ENCODE measurements around the gene PMS2. TPM values are rescaled to one million over a fixed set of nuclear protein-coding genes. Genes with fewer than 3 reads are reported as not detected.
"Not testable (repeated sequence)": the region's sequence is repeated elsewhere in the genome, so short reads cannot be mapped to it uniquely, and the experiment has no call there.

PMS2 gene
- 10 to 100 TPM in 1 of 2 donors, 1 to 10 TPM in 1; 9.3 to 12.6 TPM for total RNA-seq

DNA sequence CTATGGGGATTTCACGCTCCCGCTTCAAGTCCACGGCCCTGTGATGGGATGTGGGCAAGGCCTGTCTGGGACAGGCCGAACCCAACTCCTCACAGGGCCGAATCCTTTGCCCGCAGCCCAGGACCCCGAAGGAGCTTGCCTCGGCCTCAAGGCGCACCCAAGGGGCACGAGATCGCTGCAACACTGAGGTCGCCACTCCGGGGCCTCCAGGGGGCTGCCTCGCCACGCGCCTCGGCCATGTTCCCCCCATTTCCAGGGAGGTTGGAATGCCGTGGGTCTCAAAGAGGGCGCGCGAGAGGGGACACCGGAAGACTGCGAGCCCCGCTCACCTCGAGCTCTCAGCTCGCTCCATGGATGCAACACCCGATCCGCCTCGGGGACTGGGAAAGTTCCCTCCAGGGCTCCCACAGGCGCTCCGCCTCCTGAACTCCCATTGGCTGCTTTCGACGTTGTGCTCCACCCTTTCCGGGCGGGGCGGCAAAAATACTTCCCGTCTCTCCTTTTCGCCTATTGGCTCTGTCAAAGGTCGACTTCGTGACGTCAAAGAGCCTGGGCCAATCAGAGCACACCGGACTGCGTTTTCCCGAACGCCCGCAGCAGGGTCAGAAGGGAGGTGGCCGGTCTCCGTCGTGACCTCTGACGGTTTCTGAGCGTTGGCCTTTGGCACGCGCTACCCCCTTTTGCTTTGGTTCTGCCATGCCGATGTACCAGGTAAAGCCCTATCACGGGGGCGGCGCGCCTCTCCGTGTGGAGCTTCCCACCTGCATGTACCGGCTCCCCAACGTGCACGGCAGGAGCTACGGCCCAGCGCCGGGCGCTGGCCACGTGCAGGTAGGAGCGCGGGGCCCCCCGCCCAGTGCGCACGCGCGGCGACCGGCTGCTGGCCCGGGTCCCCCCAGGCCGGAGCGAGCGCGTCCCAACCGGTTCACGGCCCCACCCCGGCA, at the start of gene PMS2, which contains the start of gene AIMP2:
Gene PMS2, minus strand, starts transcription at position 382 of the 944 bp plus-strand sequence. Its CDS starts 30 bp downstream, at position 352.
Gene AIMP2, plus strand, starts transcription at position 605 of the 944 bp plus-strand sequence. Its CDS starts 92 bp downstream, at position 697.
- peak; percentile 93 for TF ChIP-seq POLR2AphosphoS5 (IDR thresholded peaks at IDR 0.05)
- TF ChIP-seq, protein P1, sequence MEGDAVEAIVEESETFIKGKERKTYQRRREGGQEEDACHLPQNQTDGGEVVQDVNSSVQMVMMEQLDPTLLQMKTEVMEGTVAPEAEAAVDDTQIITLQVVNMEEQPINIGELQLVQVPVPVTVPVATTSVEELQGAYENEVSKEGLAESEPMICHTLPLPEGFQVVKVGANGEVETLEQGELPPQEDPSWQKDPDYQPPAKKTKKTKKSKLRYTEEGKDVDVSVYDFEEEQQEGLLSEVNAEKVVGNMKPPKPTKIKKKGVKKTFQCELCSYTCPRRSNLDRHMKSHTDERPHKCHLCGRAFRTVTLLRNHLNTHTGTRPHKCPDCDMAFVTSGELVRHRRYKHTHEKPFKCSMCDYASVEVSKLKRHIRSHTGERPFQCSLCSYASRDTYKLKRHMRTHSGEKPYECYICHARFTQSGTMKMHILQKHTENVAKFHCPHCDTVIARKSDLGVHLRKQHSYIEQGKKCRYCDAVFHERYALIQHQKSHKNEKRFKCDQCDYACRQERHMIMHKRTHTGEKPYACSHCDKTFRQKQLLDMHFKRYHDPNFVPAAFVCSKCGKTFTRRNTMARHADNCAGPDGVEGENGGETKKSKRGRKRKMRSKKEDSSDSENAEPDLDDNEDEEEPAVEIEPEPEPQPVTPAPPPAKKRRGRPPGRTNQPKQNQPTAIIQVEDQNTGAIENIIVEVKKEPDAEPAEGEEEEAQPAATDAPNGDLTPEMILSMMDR (IDR thresholded peaks at IDR 0.05) = peak in 2 of 4 experiments; percentile 18 to 31
- TF ChIP-seq POLR2A (IDR thresholded peaks at IDR 0.05) = peak; percentile 79
- Histone ChIP-seq H3K27me3 (replicated peaks; ENCODE audit: insufficient read depth) (no peaks in the 10 kb centered on the region), H3K4me3 (peak within 1 kb of the TSS; percentile 53 to 67), H3K27ac (peak within 1 kb of the TSS; percentile 85 to 88), H3K9me3 (no peaks in the 10 kb centered on the region), H3K36me3 (no peaks in the 10 kb centered on the region), H3K4me1 (replicated peaks) (no peaks in the 10 kb centered on the region)
- intact Hi-C loops (cut with DNase I) = no loop called here
- DNase-seq (ENCODE audit: low spot score) = peak; percentile 98
- WGBS = under 1% methylated on average over 47 of the region's 84 CpGs

DNA sequence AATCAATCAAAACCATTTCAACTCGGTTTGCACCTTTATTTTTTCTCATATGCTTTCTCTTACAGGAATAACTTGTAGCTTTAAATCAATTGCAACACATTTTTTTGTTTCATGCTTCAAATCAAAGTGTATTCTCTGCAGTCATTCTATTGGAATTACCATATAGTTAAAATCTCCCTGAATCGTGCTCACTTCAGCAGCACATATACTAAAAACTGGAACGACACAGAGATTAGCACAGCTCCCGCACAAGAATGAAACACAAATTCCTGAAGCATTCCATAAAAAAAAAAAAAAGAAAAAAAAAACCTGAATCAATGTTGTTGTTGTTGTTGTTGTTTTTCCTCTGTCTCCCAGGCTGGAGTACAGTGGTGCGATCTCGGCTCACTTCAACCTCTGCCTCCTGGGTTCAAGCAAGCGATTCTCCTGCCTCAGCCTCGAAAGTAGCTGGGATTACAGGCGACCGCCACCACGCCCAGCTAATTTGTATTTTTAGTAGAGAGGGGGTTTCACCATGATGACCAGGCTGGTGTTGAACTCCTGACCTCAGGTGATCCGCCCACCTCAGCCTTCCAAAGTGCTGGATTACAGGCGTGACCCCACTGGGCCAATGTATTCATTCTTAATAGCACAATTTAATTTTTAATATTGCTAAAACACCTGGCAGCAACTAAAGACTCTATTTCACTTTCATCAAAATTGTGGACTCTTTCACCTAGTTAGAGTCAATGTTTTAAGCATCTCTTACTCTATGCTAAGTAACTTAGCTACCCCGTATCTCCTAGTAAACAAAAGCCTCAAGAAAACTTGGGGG, 48.7 kb upstream of the PMS2 start:
- Histone ChIP-seq H3K4me1 (replicated peaks) (no peaks in the 10 kb centered on the region), H3K27me3 (replicated peaks; ENCODE audit: insufficient read depth) (no peaks in the 10 kb centered on the region), H3K27ac (peak overlapping the region in 1 of 2 donors; percentile 91), H3K9me3 (no peaks in the 10 kb centered on the region), H3K4me3 (peak overlapping the region; percentile 88 to 99), H3K36me3 (no peaks in the 10 kb centered on the region)
- TF ChIP-seq POLR2A (IDR thresholded peaks at IDR 0.05) (no peak), POLR2AphosphoS5 (IDR thresholded peaks at IDR 0.05) (no peak)
- TF ChIP-seq, protein P1 (IDR thresholded peaks at IDR 0.05) = no peak
- DNase-seq (ENCODE audit: low spot score) = no peak
- WGBS = 53% methylated on average over 14 of the region's 14 CpGs
- intact Hi-C loops (cut with DNase I) = no loop called here

- 54% methylated on average over 1 of the region's 1 CpG for WGBS
- Histone ChIP-seq H3K27me3 (replicated peaks; ENCODE audit: insufficient read depth) (no peaks in the 10 kb centered on the region), H3K27ac (no peak overlapping the region), H3K9me3 (no peaks in the 10 kb centered on the region), H3K4me1 (replicated peaks) (no peaks in the 10 kb centered on the region), H3K36me3 (no peaks in the 10 kb centered on the region), H3K4me3 (no peak overlapping the region)
- intact Hi-C loops (cut with DNase I) = no loop called here
- DNase-seq (ENCODE audit: low spot score) = no peak
- TF ChIP-seq POLR2AphosphoS5 (IDR thresholded peaks at IDR 0.05) (no peak), POLR2A (IDR thresholded peaks at IDR 0.05) (no peak)
- TF ChIP-seq, protein P1 (IDR thresholded peaks at IDR 0.05) = no peak
Measured at GRCh38 chr7:6056616-6057015, 47.8 kb upstream of the PMS2 start.

DNA sequence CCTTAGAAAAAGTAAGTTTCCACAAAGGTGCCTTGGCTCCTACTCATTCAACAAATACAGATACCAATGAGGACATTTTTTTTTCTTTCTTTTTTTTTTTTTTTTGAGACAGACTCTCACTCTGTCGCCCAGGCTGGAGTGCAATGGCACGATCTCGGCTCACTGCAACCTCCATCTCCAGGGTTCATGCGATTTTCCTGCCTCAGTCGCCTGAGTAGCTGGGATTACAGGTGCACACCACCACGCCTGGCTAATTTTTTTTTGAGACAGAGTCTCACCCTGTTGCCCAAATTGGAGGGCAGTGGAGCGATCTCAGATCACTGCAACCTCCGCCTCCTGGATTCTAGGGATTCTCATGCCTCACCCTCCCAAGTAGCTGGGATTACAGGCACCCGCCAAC, 42.3 kb upstream of the PMS2 start:
- DNase-seq (ENCODE audit: low spot score); H3K4me3 ChIP-seq; intact Hi-C loops (cut with DNase I); H3K27me3 ChIP-seq (replicated peaks; ENCODE audit: insufficient read depth); H3K36me3 ChIP-seq; H3K4me1 ChIP-seq (replicated peaks); H3K9me3 ChIP-seq; H3K27ac ChIP-seq: not testable (repeated sequence)
- 91% methylated on average over 9 of the region's 9 CpGs for WGBS

- Histone ChIP-seq H3K4me1 (replicated peaks) (no peaks in the 10 kb centered on the region), H3K9me3 (no peaks in the 10 kb centered on the region), H3K36me3 (peaks cover 0 to 2% of the 10 kb centered on the region in 2 donors), H3K27me3 (replicated peaks; ENCODE audit: insufficient read depth) (no peaks in the 10 kb centered on the region), H3K27ac (no peak overlapping the region), H3K4me3 (no peak overlapping the region)
- DNase-seq (ENCODE audit: low spot score) = no peak
- TF ChIP-seq, protein P1 (IDR thresholded peaks at IDR 0.05) = no peak
- no peak for TF ChIP-seq POLR2AphosphoS5 (IDR thresholded peaks at IDR 0.05)
- TF ChIP-seq POLR2A (IDR thresholded peaks at IDR 0.05) = no peak
- WGBS = 76% methylated on average over 4 of the region's 4 CpGs
- intact Hi-C loops (cut with DNase I) = no loop called here
Measured at GRCh38 chr7:6049780-6050179, 40.9 kb upstream of the PMS2 start.

Data from prostate gland (tissue), 2 donors.